Panc1 (cell line): ENCODE results near the gene WDR5. TPM values are rescaled to one million over a fixed set of nuclear protein-coding genes. Genes with fewer than 3 reads are reported as not detected.

Source experiments
- ATAC-seq: fragments of 200-7000 bp; cut with Tn5 transposase; 2 replicates; pipeline ENCODE4 v1.9.1; 2020; ENCODE audit warnings: mild to moderate bottlenecking, moderate library complexity
- BruUV-seq: library from RNA; stranded (reverse); fragments of 400-500 nt; replicated peaks from 2 replicates; lab custom pipeline; 2021; lab: Mats Ljungman, UMichigan
- CTCF ChIA-PET: fragments of 300-600 bp; sonication (Branson Sonifier 250); formaldehyde crosslinking; loops from one replicate; lab custom pipeline; 2022; ENCODE audit warnings: antibody characterized with exemption; lab: Charles Lee
- POLR2A ChIA-PET: fragments of 300-600 bp; sonication (Branson Sonifier 250); formaldehyde crosslinking; loops from one replicate; lab custom pipeline; 2022; ENCODE audit warnings: antibody characterized with exemption; lab: Charles Lee
- DNase-seq: peaks from one replicate; pipeline ENCODE4 v3.0.0-alpha.2; 2010; ENCODE audit warnings: low read depth, low spot score
- H3K27ac ChIP-seq: 2 replicates; pipeline ENCODE4 v1.5.1; 2011; ENCODE audit warnings: mild to moderate bottlenecking, low read length, inconsistent platforms
- H3K27me3 ChIP-seq: fragments of 200-500 bp; sonication (Bioruptor generic); 2 replicates; pipeline ENCODE4 v1.6.0; 2014; ENCODE audit warnings: low read length, inconsistent platforms; ENCODE audit not compliant: control insufficient read depth, insufficient read depth
- H3K36me3 ChIP-seq: fragments of 200-500 bp; sonication (Bioruptor generic); 2 replicates; pipeline ENCODE4 v1.5.1; 2014; ENCODE audit warnings: inconsistent platforms, mild to moderate bottlenecking, low read length, moderate library complexity; ENCODE audit not compliant: control insufficient read depth, insufficient read depth
- H3K4me1 ChIP-seq: 2 replicates; pipeline ENCODE4 v1.5.1; 2011; ENCODE audit warnings: inconsistent platforms, mild to moderate bottlenecking, low read length, moderate library complexity; ENCODE audit not compliant: control insufficient read depth, insufficient read depth
- H3K4me3 ChIP-seq, 2 experiments: 2 replicates each; pipeline ENCODE4 v1.5.1; 2011 to 2012; ENCODE audit warnings: low read depth in 2 of 2, low read length in 2 of 2, mild to moderate bottlenecking in 2 of 2, inconsistent platforms in 1 of 2, moderate library complexity in 1 of 2
- H3K9me3 ChIP-seq: fragments of 200-500 bp; sonication (Bioruptor generic); 2 replicates; pipeline ENCODE4 v1.5.1; 2014; ENCODE audit warnings: low read depth, mild to moderate bottlenecking, inconsistent platforms, low read length, moderate library complexity; ENCODE audit not compliant: control insufficient read depth, insufficient read depth
- POLR2AphosphoS5 ChIP-seq: IDR thresholded peaks from 2 replicates; pipeline ENCODE4 v1.6.1; 2012; ENCODE audit warnings: mild to moderate bottlenecking, low read depth, low read length, moderate library complexity
- SIN3A ChIP-seq: IDR thresholded peaks from 2 replicates; pipeline ENCODE4 v1.6.1; 2012; ENCODE audit warnings: low read depth, mild to moderate bottlenecking, low read length, moderate library complexity, borderline replicate concordance; ENCODE audit not compliant: insufficient read depth
- TCF7L2 ChIP-seq: IDR thresholded peaks from 2 replicates; pipeline ENCODE4 v1.6.1; 2011; ENCODE audit warnings: mild to moderate bottlenecking, low read depth, low read length, inconsistent platforms
- in situ Hi-C: cut with HindIII; loops from 2 replicates; pipeline ENCODE4 v1.10.0; 2016; ENCODE audit warnings: low sequenced_read_pairs, low pct_unique_long_range_greater_than_20kb
- intact Hi-C: fragments of 100-400 bp; cut with micrococcal nuclease; formaldehyde crosslinking; loops from one replicate; pipeline ENCODE4 v1.10.0; 2022; ENCODE audit not compliant: unreplicated experiment
- total RNA-seq: library from RNA; stranded (reverse); gene quantifications from one replicate; pipeline ENCODE4 v1.2.1, GENCODE V29; 2021; ENCODE audit not compliant: unreplicated experiment
- TF ChIP-seq, protein P1 (sequence below), 2 experiments: IDR thresholded peaks; 2 replicates each; pipeline ENCODE4 v1.6.1; 2011 to 2012; ENCODE audit warnings: low read depth in 2 of 2, control low read depth in 1 of 2, low read length in 1 of 2, mild to moderate bottlenecking in 1 of 2, moderate library complexity in 1 of 2; ENCODE audit not compliant: insufficient read depth in 1 of 2
- TF ChIP-seq, protein P2 (sequence below): fragments of 450-650 bp; IDR thresholded peaks from 2 replicates; pipeline ENCODE4 v1.5.1; 2017; ENCODE audit warnings: mild to moderate bottlenecking

The WDR5 gene
- total RNA-seq, 1 experiment from 2014 or later: 36.9 TPM

GRCh38 chr9:134136996-134137299 lies 1.1 kb downstream of the WDR5 start:
- Histone ChIP-seq H3K4me1 (peaks cover 16% of the 10 kb centered on the region), H3K9me3 (no peaks in the 10 kb centered on the region), H3K4me3 (peak overlapping the region; percentile 74 to 87), H3K27me3 (no peaks in the 10 kb centered on the region), H3K27ac (peak overlapping the region; percentile 81), H3K36me3 (peaks cover 2% of the 10 kb centered on the region; the same call in 1 of the 2 replicates)
- ATAC-seq: no peak
- in situ Hi-C loops: no loop called here
- ChIA-PET POLR2A (no interaction called here), CTCF (no interaction called here)
- no TSS peak for BruUV-seq
- intact Hi-C loops: no loop called here
- no peak for DNase-seq
- TF ChIP-seq, protein P1, sequence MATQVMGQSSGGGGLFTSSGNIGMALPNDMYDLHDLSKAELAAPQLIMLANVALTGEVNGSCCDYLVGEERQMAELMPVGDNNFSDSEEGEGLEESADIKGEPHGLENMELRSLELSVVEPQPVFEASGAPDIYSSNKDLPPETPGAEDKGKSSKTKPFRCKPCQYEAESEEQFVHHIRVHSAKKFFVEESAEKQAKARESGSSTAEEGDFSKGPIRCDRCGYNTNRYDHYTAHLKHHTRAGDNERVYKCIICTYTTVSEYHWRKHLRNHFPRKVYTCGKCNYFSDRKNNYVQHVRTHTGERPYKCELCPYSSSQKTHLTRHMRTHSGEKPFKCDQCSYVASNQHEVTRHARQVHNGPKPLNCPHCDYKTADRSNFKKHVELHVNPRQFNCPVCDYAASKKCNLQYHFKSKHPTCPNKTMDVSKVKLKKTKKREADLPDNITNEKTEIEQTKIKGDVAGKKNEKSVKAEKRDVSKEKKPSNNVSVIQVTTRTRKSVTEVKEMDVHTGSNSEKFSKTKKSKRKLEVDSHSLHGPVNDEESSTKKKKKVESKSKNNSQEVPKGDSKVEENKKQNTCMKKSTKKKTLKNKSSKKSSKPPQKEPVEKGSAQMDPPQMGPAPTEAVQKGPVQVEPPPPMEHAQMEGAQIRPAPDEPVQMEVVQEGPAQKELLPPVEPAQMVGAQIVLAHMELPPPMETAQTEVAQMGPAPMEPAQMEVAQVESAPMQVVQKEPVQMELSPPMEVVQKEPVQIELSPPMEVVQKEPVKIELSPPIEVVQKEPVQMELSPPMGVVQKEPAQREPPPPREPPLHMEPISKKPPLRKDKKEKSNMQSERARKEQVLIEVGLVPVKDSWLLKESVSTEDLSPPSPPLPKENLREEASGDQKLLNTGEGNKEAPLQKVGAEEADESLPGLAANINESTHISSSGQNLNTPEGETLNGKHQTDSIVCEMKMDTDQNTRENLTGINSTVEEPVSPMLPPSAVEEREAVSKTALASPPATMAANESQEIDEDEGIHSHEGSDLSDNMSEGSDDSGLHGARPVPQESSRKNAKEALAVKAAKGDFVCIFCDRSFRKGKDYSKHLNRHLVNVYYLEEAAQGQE (IDR thresholded peaks at IDR 0.05; ENCODE audit: insufficient read depth in 1 of 2, low read depth in 2 of 2, low read length in 1 of 2): no peak
- TF ChIP-seq SIN3A (no peak), POLR2AphosphoS5 (no peak)
- TF ChIP-seq, protein P2, sequence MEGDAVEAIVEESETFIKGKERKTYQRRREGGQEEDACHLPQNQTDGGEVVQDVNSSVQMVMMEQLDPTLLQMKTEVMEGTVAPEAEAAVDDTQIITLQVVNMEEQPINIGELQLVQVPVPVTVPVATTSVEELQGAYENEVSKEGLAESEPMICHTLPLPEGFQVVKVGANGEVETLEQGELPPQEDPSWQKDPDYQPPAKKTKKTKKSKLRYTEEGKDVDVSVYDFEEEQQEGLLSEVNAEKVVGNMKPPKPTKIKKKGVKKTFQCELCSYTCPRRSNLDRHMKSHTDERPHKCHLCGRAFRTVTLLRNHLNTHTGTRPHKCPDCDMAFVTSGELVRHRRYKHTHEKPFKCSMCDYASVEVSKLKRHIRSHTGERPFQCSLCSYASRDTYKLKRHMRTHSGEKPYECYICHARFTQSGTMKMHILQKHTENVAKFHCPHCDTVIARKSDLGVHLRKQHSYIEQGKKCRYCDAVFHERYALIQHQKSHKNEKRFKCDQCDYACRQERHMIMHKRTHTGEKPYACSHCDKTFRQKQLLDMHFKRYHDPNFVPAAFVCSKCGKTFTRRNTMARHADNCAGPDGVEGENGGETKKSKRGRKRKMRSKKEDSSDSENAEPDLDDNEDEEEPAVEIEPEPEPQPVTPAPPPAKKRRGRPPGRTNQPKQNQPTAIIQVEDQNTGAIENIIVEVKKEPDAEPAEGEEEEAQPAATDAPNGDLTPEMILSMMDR: no peak

GRCh38 chr9:134138292-134138691 lies 2.4 kb downstream of the WDR5 start:
- H3K27ac ChIP-seq: no peak overlapping the region
- no peak overlapping the region for H3K4me3 ChIP-seq
- intact Hi-C loops: no loop called here
- in situ Hi-C loops: no loop called here
- ATAC-seq (no peak), DNase-seq (no peak)
- BruUV-seq: no TSS peak
- CTCF ChIA-PET: no interaction called here
- POLR2A ChIA-PET: no interaction called here
- peaks cover 16% of the 10 kb centered on the region for H3K4me1 ChIP-seq
- TF ChIP-seq POLR2AphosphoS5: no peak
- TF ChIP-seq TCF7L2: no peak
- no peak for TF ChIP-seq SIN3A
- TF ChIP-seq, protein P1 (IDR thresholded peaks at IDR 0.05; ENCODE audit: insufficient read depth in 1 of 2, low read depth in 2 of 2, low read length in 1 of 2): no peak
- H3K27me3 ChIP-seq: no peaks in the 10 kb centered on the region
- peaks cover 2% of the 10 kb centered on the region; the same call in 1 of the 2 replicates for H3K36me3 ChIP-seq
- H3K9me3 ChIP-seq: no peaks in the 10 kb centered on the region
